RWPE2 (cell line): ENCODE measurements around the gene OTX1.

Source experiments
- ATAC-seq: fragments of 200-7000 bp; cut with Tn5 transposase; 3 replicates; pipeline ENCODE4 v1.9.1; 2021; ENCODE audit warnings: low read depth
- DNase-seq: peaks from one replicate; pipeline ENCODE4 v3.0.0-alpha.2; 2020; ENCODE audit warnings: low spot score
- H3K27ac ChIP-seq: fragments of 450-650 bp; 2 replicates; pipeline ENCODE4 v1.5.1; 2017; ENCODE audit warnings: mild to moderate bottlenecking; ENCODE audit not compliant: poor library complexity, severe bottlenecking
- H3K27me3 ChIP-seq: fragments of 250-450 bp; sonication (Bioruptor Pico); 2 replicates; pipeline ENCODE4 v1.5.1; 2021; ENCODE audit warnings: mild to moderate bottlenecking, moderate library complexity; ENCODE audit not compliant: insufficient read depth, poor library complexity, severe bottlenecking
- H3K36me3 ChIP-seq: fragments of 250-450 bp; sonication (Bioruptor Pico); 2 replicates; pipeline ENCODE4 v1.5.1; 2020; ENCODE audit warnings: low read depth, mild to moderate bottlenecking, moderate library complexity
- H3K4me1 ChIP-seq: fragments of 250-450 bp; sonication (Bioruptor Pico); 2 replicates; pipeline ENCODE4 v1.5.1; 2021; ENCODE audit warnings: mild to moderate bottlenecking, moderate library complexity; ENCODE audit not compliant: insufficient read depth, poor library complexity, severe bottlenecking
- H3K4me3 ChIP-seq: fragments of 250-450 bp; sonication (Bioruptor Pico); 2 replicates; pipeline ENCODE4 v1.5.1; 2021; ENCODE audit warnings: mild to moderate bottlenecking, moderate library complexity; ENCODE audit not compliant: severe bottlenecking
- H3K9me3 ChIP-seq: fragments of 250-450 bp; sonication (Bioruptor Pico); 2 replicates; pipeline ENCODE4 v1.5.1; 2021; ENCODE audit warnings: mild to moderate bottlenecking, moderate library complexity; ENCODE audit not compliant: severe bottlenecking
- CTCF ChIP-seq: fragments of 450-650 bp; IDR thresholded peaks from one replicate; pipeline ENCODE4 v1.5.1; 2017; ENCODE audit warnings: mild to moderate bottlenecking, moderate library complexity; ENCODE audit not compliant: poor library complexity, severe bottlenecking

Gene OTX1

GRCh38 chr2:63093502-63093901 lies 42.9 kb downstream of the OTX1 start:
- Histone ChIP-seq H3K27me3 (no peaks in the 10 kb centered on the region), H3K4me3 (no peak overlapping the region), H3K36me3 (no peaks in the 10 kb centered on the region), H3K4me1 (no peaks in the 10 kb centered on the region), H3K27ac (no peak overlapping the region), H3K9me3 (no peaks in the 10 kb centered on the region)
- ATAC-seq (no peak), DNase-seq (no peak)
- TF ChIP-seq CTCF, result no peak

GRCh38 chr2:63096491-63096890 lies 45.9 kb downstream of the OTX1 start:
- DNase-seq, result no peak
- Histone ChIP-seq H3K36me3 (no peaks in the 10 kb centered on the region), H3K9me3 (no peaks in the 10 kb centered on the region), H3K27me3 (no peaks in the 10 kb centered on the region), H3K4me1 (no peaks in the 10 kb centered on the region), H3K4me3 (no peak overlapping the region), H3K27ac (no peak overlapping the region)
- no peak for TF ChIP-seq CTCF
- ATAC-seq, result no peak

- H3K36me3 ChIP-seq, result no peaks in the 10 kb centered on the region
- no peak overlapping the region for H3K4me3 ChIP-seq
- DNase-seq (no peak), ATAC-seq (no peak)
- no peaks in the 10 kb centered on the region for H3K4me1 ChIP-seq
- no peak for TF ChIP-seq CTCF
- no peaks in the 10 kb centered on the region for H3K27me3 ChIP-seq
- peaks cover 3% of the 10 kb centered on the region for H3K9me3 ChIP-seq
- H3K27ac ChIP-seq, result no peak overlapping the region
These were observed 48.4 kb downstream of the OTX1 start for GRCh38 chr2:63099032-63099431.

GRCh38 chr2:63101954-63102353 lies 51.3 kb downstream of the OTX1 start:
- Histone ChIP-seq H3K27me3 (no peaks in the 10 kb centered on the region), H3K4me1 (no peaks in the 10 kb centered on the region), H3K9me3 (peaks cover 6% of the 10 kb centered on the region), H3K36me3 (no peaks in the 10 kb centered on the region), H3K4me3 (no peak overlapping the region), H3K27ac (no peak overlapping the region)
- no peak for TF ChIP-seq CTCF
- ATAC-seq, result no peak
- DNase-seq, result no peak

- no peak for TF ChIP-seq CTCF
- no peak overlapping the region for H3K4me3 ChIP-seq
- peaks cover 6% of the 10 kb centered on the region for H3K9me3 ChIP-seq
- no peak for ATAC-seq
- H3K27me3 ChIP-seq, result no peaks in the 10 kb centered on the region
- H3K4me1 ChIP-seq, result no peaks in the 10 kb centered on the region
- DNase-seq, result no peak
- no peaks in the 10 kb centered on the region for H3K36me3 ChIP-seq
- no peak overlapping the region for H3K27ac ChIP-seq
These were observed 53.9 kb downstream of the OTX1 start for GRCh38 chr2:63104482-63104881.
